MM.1S (cell line): ENCODE data around the gene UGT1A10.

Source experiments
- DNase-seq: peaks from one replicate; pipeline ENCODE4 v3.0.0-alpha.2; 2015
- H2AFZ ChIP-seq: fragments of 300-600 bp; sonication (generic); 2 replicates; pipeline ENCODE4 v1.6.0; 2016; ENCODE audit warnings: antibody characterized with exemption, low read length
- H3F3A ChIP-seq: fragments of 300-600 bp; sonication (generic); 2 replicates; pipeline ENCODE4 v1.6.1; 2016; ENCODE audit warnings: mild to moderate bottlenecking, antibody characterized with exemption, low read length, moderate library complexity, mixed read lengths; ENCODE audit not compliant: insufficient read depth
- H3K27ac ChIP-seq: fragments of 300-600 bp; sonication (generic); 2 replicates; pipeline ENCODE4 v1.5.1; 2016; ENCODE audit warnings: mild to moderate bottlenecking, low read length
- H3K27me3 ChIP-seq: fragments of 300-600 bp; sonication (generic); replicated peaks from 2 replicates; pipeline ENCODE4 v1.6.0; 2016; ENCODE audit warnings: low read length; ENCODE audit not compliant: insufficient read depth
- H3K36me3 ChIP-seq: fragments of 300-600 bp; sonication (generic); replicated peaks from 2 replicates; pipeline ENCODE4 v1.6.1; 2016; ENCODE audit warnings: mild to moderate bottlenecking, low read length, mixed read lengths; ENCODE audit not compliant: insufficient read depth
- H3K4me1 ChIP-seq: fragments of 300-600 bp; sonication (generic); 2 replicates; pipeline ENCODE4 v1.6.1; 2016; ENCODE audit warnings: low read length, mixed read lengths
- H3K4me2 ChIP-seq: fragments of 300-600 bp; sonication (generic); 2 replicates; pipeline ENCODE4 v1.6.0; 2016; ENCODE audit warnings: low read depth, low read length
- H3K4me3 ChIP-seq: fragments of 300-600 bp; sonication (generic); 2 replicates; pipeline ENCODE4 v1.5.1; 2016; ENCODE audit warnings: low read length, mixed read lengths
- H3K79me2 ChIP-seq: fragments of 300-600 bp; sonication (generic); 2 replicates; pipeline ENCODE4 v1.6.1; 2016; ENCODE audit warnings: mixed run types, low read length, mixed read lengths
- H3K9ac ChIP-seq: fragments of 300-600 bp; sonication (generic); 2 replicates; pipeline ENCODE4 v1.6.1; 2016; ENCODE audit warnings: low read length, mixed read lengths
- H3K9me2 ChIP-seq: fragments of 300-600 bp; sonication (generic); replicated peaks from 2 replicates; pipeline ENCODE4 v1.6.1; 2016; ENCODE audit warnings: mild to moderate bottlenecking, low read length, mixed read lengths; ENCODE audit not compliant: insufficient read depth
- H3K9me3 ChIP-seq: fragments of 300-600 bp; sonication (generic); replicated peaks from 2 replicates; pipeline ENCODE4 v1.6.1; 2016; ENCODE audit warnings: mild to moderate bottlenecking, low read length, mixed read lengths; ENCODE audit not compliant: insufficient read depth
- H4K20me1 ChIP-seq: fragments of 300-600 bp; sonication (generic); 2 replicates; pipeline ENCODE4 v1.6.1; 2016; ENCODE audit warnings: mild to moderate bottlenecking, low read length, moderate library complexity, mixed read lengths; ENCODE audit not compliant: insufficient read depth
- CTCF ChIP-seq: fragments of 300-600 bp; sonication (generic); IDR thresholded peaks from 2 replicates; pipeline ENCODE4 v1.5.1; 2016; ENCODE audit warnings: antibody characterized with exemption, low read length, mixed read lengths
- EZH2 ChIP-seq: fragments of 300-600 bp; sonication (generic); optimal IDR thresholded peaks from 2 replicates; pipeline ENCODE3; 2017; ENCODE audit warnings: low read depth, mild to moderate bottlenecking, antibody characterized with exemption, low read length, mixed read lengths
- EZH2phosphoT487 ChIP-seq: fragments of 300-600 bp; sonication (generic); IDR thresholded peaks from 2 replicates; pipeline ENCODE4 v1.6.1; 2018; ENCODE audit warnings: antibody characterized with exemption, low read length

Gene UGT1A10

GRCh38 chr2:233821709-233822100, 185.5 kb downstream of the UGT1A10 start:
- H3K27me3 ChIP-seq = no peaks in the 10 kb centered on the region
- no peak for DNase-seq

DNA sequence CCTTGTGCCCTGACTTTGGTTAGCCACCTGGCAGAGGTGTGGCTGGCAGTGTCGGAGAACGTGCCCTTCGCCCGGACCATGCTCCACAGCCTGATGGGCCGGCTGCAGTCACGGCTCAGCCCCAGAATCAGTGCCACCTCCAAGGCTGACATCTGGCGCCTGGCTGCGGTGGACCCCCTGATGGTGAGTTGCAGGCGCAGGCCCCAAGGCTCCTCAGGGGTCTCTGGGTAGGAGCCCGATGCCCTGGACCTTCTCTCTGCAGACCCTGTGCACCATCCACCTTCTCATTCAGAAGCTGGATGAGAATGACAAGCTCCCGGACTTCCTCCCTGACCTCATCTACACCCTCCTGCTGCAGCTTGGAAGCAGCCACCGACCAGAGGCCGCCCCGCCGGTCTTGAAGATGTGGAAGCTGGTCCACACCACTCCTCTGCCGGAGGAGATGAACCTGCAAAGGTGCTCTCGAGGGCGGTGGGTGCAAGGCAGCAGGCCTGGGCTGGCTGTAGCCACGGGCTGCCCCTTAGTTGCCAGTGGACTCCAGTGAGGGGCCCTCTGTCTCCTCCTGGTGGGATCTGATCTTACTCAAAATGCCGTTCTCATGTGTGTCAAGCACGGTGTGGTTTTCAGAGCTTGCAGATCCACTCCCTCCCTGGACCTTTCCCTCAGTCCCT, 186.0 kb downstream of the UGT1A10 start:
- no peak for DNase-seq
- no peaks in the 10 kb centered on the region for H3K36me3 ChIP-seq
- H3K4me2 ChIP-seq = no peak overlapping the region
- H3K9me2 ChIP-seq = no peaks in the 10 kb centered on the region
- H3F3A ChIP-seq = no peaks in the 10 kb centered on the region
- no peaks in the 10 kb centered on the region for H3K4me1 ChIP-seq
- H3K4me3 ChIP-seq = no peak overlapping the region
- TF ChIP-seq EZH2phosphoT487 (no peak), EZH2 (no peak), CTCF (no peak)
- H4K20me1 ChIP-seq = no peaks in the 10 kb centered on the region
- H3K9me3 ChIP-seq = no peaks in the 10 kb centered on the region
- no peak overlapping the region for H3K27ac ChIP-seq
- no peaks in the 10 kb centered on the region for H3K27me3 ChIP-seq
- no peaks in the 10 kb centered on the region for H3K79me2 ChIP-seq
- H3K9ac ChIP-seq = no peak overlapping the region
- H2AFZ ChIP-seq = no peak overlapping the region

More at GRCh38 chr2:233821709-233822100, 185.5 kb downstream of the UGT1A10 start:
- H3K9ac ChIP-seq = no peak overlapping the region
- H3K9me2 ChIP-seq = no peaks in the 10 kb centered on the region
- no peak overlapping the region for H3K4me2 ChIP-seq
- no peaks in the 10 kb centered on the region for H3F3A ChIP-seq
- no peak overlapping the region for H2AFZ ChIP-seq
- H3K79me2 ChIP-seq = no peaks in the 10 kb centered on the region
- no peaks in the 10 kb centered on the region for H4K20me1 ChIP-seq
- no peaks in the 10 kb centered on the region for H3K9me3 ChIP-seq
- no peak overlapping the region for H3K27ac ChIP-seq
- no peaks in the 10 kb centered on the region for H3K4me1 ChIP-seq
- no peak for TF ChIP-seq CTCF
- H3K4me3 ChIP-seq = no peak overlapping the region
- H3K36me3 ChIP-seq = no peaks in the 10 kb centered on the region
